Panc1 (cell line): ENCODE results near the gene TMEM182.

Source experiments
- POLR2AphosphoS5 ChIP-seq: IDR thresholded peaks from 2 replicates; pipeline ENCODE4 v1.6.1; 2012; ENCODE audit warnings: mild to moderate bottlenecking, low read depth, low read length, moderate library complexity
- REST ChIP-seq, 2 experiments: IDR thresholded peaks; 2 replicates each; pipeline ENCODE4 v1.6.1; 2011 to 2012; ENCODE audit warnings: low read depth in 2 of 2, control low read depth in 1 of 2, low read length in 1 of 2, mild to moderate bottlenecking in 1 of 2, moderate library complexity in 1 of 2; ENCODE audit not compliant: insufficient read depth in 1 of 2
- TF ChIP-seq, protein P1 (sequence below): fragments of 450-650 bp; IDR thresholded peaks from 2 replicates; pipeline ENCODE4 v1.5.1; 2017; ENCODE audit warnings: mild to moderate bottlenecking

GRCh38 chr2:102801098-102801718 is 39.4 kb downstream of the TMEM182 start:
- TF ChIP-seq, protein P1, sequence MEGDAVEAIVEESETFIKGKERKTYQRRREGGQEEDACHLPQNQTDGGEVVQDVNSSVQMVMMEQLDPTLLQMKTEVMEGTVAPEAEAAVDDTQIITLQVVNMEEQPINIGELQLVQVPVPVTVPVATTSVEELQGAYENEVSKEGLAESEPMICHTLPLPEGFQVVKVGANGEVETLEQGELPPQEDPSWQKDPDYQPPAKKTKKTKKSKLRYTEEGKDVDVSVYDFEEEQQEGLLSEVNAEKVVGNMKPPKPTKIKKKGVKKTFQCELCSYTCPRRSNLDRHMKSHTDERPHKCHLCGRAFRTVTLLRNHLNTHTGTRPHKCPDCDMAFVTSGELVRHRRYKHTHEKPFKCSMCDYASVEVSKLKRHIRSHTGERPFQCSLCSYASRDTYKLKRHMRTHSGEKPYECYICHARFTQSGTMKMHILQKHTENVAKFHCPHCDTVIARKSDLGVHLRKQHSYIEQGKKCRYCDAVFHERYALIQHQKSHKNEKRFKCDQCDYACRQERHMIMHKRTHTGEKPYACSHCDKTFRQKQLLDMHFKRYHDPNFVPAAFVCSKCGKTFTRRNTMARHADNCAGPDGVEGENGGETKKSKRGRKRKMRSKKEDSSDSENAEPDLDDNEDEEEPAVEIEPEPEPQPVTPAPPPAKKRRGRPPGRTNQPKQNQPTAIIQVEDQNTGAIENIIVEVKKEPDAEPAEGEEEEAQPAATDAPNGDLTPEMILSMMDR = no peak
- TF ChIP-seq POLR2AphosphoS5 (no peak), REST (IDR thresholded peaks at IDR 0.05; ENCODE audit: insufficient read depth in 1 of 2, low read depth in 2 of 2, low read length in 1 of 2) (no peak)
